Transverse colon (tissue), 4 donors: ENCODE measurements around the gene F11. TPM values are rescaled to one million over a fixed set of nuclear protein-coding genes. Genes with fewer than 3 reads are reported as not detected.
"Not testable (repeated sequence)": the region's sequence is repeated elsewhere in the genome, so short reads cannot be mapped to it uniquely, and the experiment has no call there.

Source experiments
- DNase-seq: peaks from one replicate; pipeline ENCODE4 v3.0.0-alpha.2; 2019
- H3K27ac ChIP-seq, 4 donors: fragments of 200-600 bp; sonication (generic); 2 replicates each; pipeline ENCODE4 v1.5.1; 2016 to 2018; ENCODE audit warnings: inconsistent platforms in 4 of 4
- H3K27me3 ChIP-seq: fragments of 200-600 bp; sonication (generic); 2 replicates; pipeline ENCODE4 v1.5.1; 2017; ENCODE audit warnings: inconsistent platforms
- H3K36me3 ChIP-seq, 4 donors: fragments of 200-600 bp; sonication (generic); 2 replicates each; pipeline ENCODE4 v1.5.1; 2017 to 2019; ENCODE audit warnings: inconsistent platforms in 4 of 4
- H3K4me1 ChIP-seq, 4 donors: fragments of 200-600 bp; sonication (generic); 2 replicates each; pipeline ENCODE4 v1.5.1; 2017 to 2020; ENCODE audit warnings: inconsistent platforms in 4 of 4
- H3K4me3 ChIP-seq, 4 donors: fragments of 200-600 bp; sonication (generic); 1 replicate in 1 of 4; 2 replicates in 3 of 4; pipeline versions ENCODE4 v1.5.1 to v1.6.1; 2017 to 2019; ENCODE audit warnings: inconsistent platforms in 4 of 4
- H3K9me3 ChIP-seq, 2 donors: fragments of 200-600 bp; sonication (generic); 2 replicates each; pipeline ENCODE4 v1.5.1; 2017 to 2019; ENCODE audit warnings: inconsistent platforms in 2 of 2
- CTCF ChIP-seq, 5 experiments: fragments of 200-600 bp in 3 of 5; fragments of 450-650 bp in 2 of 5; sonication (generic) in 3 of 5; IDR thresholded peaks; 1 replicate in 2 of 5; 2 replicates in 3 of 5; pipeline ENCODE4 v1.5.1; 2016 to 2017; ENCODE audit warnings: antibody characterized with exemption in 5 of 5, inconsistent platforms in 3 of 5, mild to moderate bottlenecking in 2 of 5, moderate library complexity in 1 of 5
- EP300 ChIP-seq: sonication (generic); formaldehyde crosslinking; IDR thresholded peaks from one replicate; pipeline ENCODE4 v1.6.1; 2017; ENCODE audit warnings: antibody characterized with exemption, low read depth
- POLR2A ChIP-seq: fragments of 450-650 bp; IDR thresholded peaks from one replicate; pipeline ENCODE4 v1.6.1; 2016; ENCODE audit warnings: antibody characterized with exemption, mild to moderate bottlenecking, moderate library complexity
- POLR2AphosphoS5 ChIP-seq, 3 donors: sonication (generic); formaldehyde crosslinking; IDR thresholded peaks; one replicate each; pipeline ENCODE4 v1.6.1; 2016; ENCODE audit warnings: antibody characterized with exemption in 3 of 3
- WGBS, 2 donors: methylation state at CpG; one replicate each; pipeline ENCODE4 v1.1.5; 2018; ENCODE audit warnings: low coverage in 1 of 2; 5-methylcytosine and 5-hydroxymethylcytosine counted together
- in situ Hi-C, 4 donors: fragments of 200-750 bp; cut with MboI; loops; one replicate each; pipeline versions ENCODE4 v1.15.0 to v1.15.1; 2017; ENCODE audit warnings: low sequenced_read_pairs in 3 of 4, low pct_ligation_motif_present in 1 of 4, low pct_unique_long_range_greater_than_20kb in 1 of 4
- intact Hi-C: fragments of 100-400 bp; cut with DNase I; formaldehyde crosslinking; loops from one replicate; pipeline ENCODE4 v1.15.1; 2023; ENCODE audit warnings: low total_unique reads
- total RNA-seq, 4 donors: library from RNA; depleted of rRNA; stranded (reverse); fragments of >200 nt; gene quantifications; one replicate each; pipeline ENCODE4 v1.1.0, GENCODE V29; 2016

The F11 gene
- total RNA-seq, 4 donors from 2014 or later = not detected

- Histone ChIP-seq H3K27ac (no peak overlapping the region), H3K4me1 (peaks cover 0 to 8% (median 3%) of the 10 kb centered on the region in 4 donors), H3K36me3 (no peaks in the 10 kb centered on the region), H3K4me3 (no peak overlapping the region), H3K9me3 (no peaks in the 10 kb centered on the region), H3K27me3 (no peaks in the 10 kb centered on the region)
- TF ChIP-seq POLR2AphosphoS5 (IDR thresholded peaks at IDR 0.05) (no peak), POLR2A (no peak), CTCF (IDR thresholded peaks at IDR 0.05) (no peak), EP300 (no peak)
- in situ Hi-C loops = no loop called here
- intact Hi-C loops = no loop called here
- 62 to 65% methylated on average over 4 of the region's 4 CpGs for WGBS, 2 donors
- no peak for DNase-seq
Observed at GRCh38 chr4:186307497-186307896, 41.5 kb downstream of the F11 start.

- 59% methylated on average over 3 of the region's 3 CpGs; no CpG with 5 or more reads in 1 of the 2 donors for WGBS, 2 donors
- in situ Hi-C loops = no loop called here
- TF ChIP-seq EP300 (no peak), CTCF (IDR thresholded peaks at IDR 0.05) (no peak), POLR2A (no peak), POLR2AphosphoS5 (IDR thresholded peaks at IDR 0.05) (no peak)
Observed at GRCh38 chr4:186307916-186308315, 41.9 kb downstream of the F11 start.

GRCh38 chr4:186318481-186318880 is 52.5 kb downstream of the F11 start:
- no peaks in the 10 kb centered on the region for H3K4me1 ChIP-seq
- in situ Hi-C loops = no loop called here
- 63 to 82% methylated on average over 5 to 6 of the region's 6 CpGs for WGBS, 2 donors
- no peak overlapping the region for H3K4me3 ChIP-seq
- TF ChIP-seq CTCF (IDR thresholded peaks at IDR 0.05) = no peak
- TF ChIP-seq POLR2A = no peak
- no peak for TF ChIP-seq EP300
- no peak for TF ChIP-seq POLR2AphosphoS5 (IDR thresholded peaks at IDR 0.05)
- H3K9me3 ChIP-seq = no peaks in the 10 kb centered on the region
- H3K36me3 ChIP-seq = no peaks in the 10 kb centered on the region
- no peak for DNase-seq
- intact Hi-C loops = no loop called here
- H3K27me3 ChIP-seq = no peaks in the 10 kb centered on the region
- no peak overlapping the region for H3K27ac ChIP-seq

More at GRCh38 chr4:186307916-186308315, 41.9 kb downstream of the F11 start:
- DNase-seq = no peak
- intact Hi-C loops = no loop called here
- no peak overlapping the region for H3K4me3 ChIP-seq
- H3K36me3 ChIP-seq = no peaks in the 10 kb centered on the region
- no peaks in the 10 kb centered on the region for H3K9me3 ChIP-seq
- H3K4me1 ChIP-seq = peaks cover 0 to 8% (median 3%) of the 10 kb centered on the region in 4 donors
- H3K27ac ChIP-seq = no peak overlapping the region
- no peaks in the 10 kb centered on the region for H3K27me3 ChIP-seq

GRCh38 chr4:186324660-186325059 is 58.7 kb downstream of the F11 start:
- in situ Hi-C loops = not testable (repeated sequence)

DNA sequence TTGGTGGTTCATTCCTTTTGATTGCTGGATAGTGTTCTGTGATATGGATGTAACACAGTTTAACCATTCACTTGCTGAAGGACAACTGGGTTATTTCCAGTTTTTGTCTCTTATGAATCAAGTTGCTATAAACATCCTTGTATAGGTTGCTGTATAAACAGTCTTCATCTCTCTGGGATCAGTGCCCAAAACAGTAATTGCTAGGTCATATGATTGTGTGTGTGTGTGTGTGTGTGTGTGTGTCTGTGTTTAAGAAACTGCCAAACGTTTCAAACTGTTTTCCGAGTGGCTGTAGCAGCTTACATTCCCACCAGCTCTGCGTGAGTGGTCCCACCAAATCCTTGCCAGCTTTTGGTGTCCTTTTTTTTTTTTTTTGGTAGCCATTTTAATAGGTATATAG is 60.4 kb downstream of the F11 start:
- no peak overlapping the region for H3K27ac ChIP-seq
- DNase-seq = peak; percentile 9
- no peaks in the 10 kb centered on the region for H3K9me3 ChIP-seq
- in situ Hi-C loops (no loop called here), intact Hi-C loops (no loop called here)
- no peak overlapping the region for H3K4me3 ChIP-seq
- no peaks in the 10 kb centered on the region for H3K4me1 ChIP-seq
- H3K27me3 ChIP-seq = no peaks in the 10 kb centered on the region
- H3K36me3 ChIP-seq = no peaks in the 10 kb centered on the region
- TF ChIP-seq POLR2AphosphoS5 (IDR thresholded peaks at IDR 0.05) (no peak), EP300 (no peak), POLR2A (no peak), CTCF (IDR thresholded peaks at IDR 0.05) (no peak)
- 24 to 31% methylated on average over 3 of the region's 3 CpGs for WGBS, 2 donors

More at GRCh38 chr4:186324660-186325059, 58.7 kb downstream of the F11 start:
- DNase-seq, H3K9me3 ChIP-seq, H3K4me3 ChIP-seq, intact Hi-C loops, H3K36me3 ChIP-seq, H3K27ac ChIP-seq, H3K4me1 ChIP-seq, H3K27me3 ChIP-seq: not testable (repeated sequence)
- WGBS, 2 donors = 96% methylated on average over 26 of the region's 33 CpGs; no CpG with 5 or more reads in 1 of the 2 donors
